GM10266 (cell line): Measurements from ENCODE around the gene VAV3.

Source experiments
- DNase-seq: peaks from one replicate; pipeline ENCODE4 v3.0.0; 2012; ENCODE audit errors: extremely low spot score
- CTCF ChIP-seq: IDR thresholded peaks from 2 replicates; pipeline ENCODE4 v1.5.1; 2012; ENCODE audit warnings: mild to moderate bottlenecking, low read depth; ENCODE audit not compliant: control insufficient read depth, insufficient read depth; ENCODE audit errors: missing control alignments

VAV3 gene

GRCh38 chr1:107974090-107974489 lies 9.1 kb upstream of the VAV3 start:
- TF ChIP-seq CTCF, result no peak
- no peak for DNase-seq

- no peak for DNase-seq
- TF ChIP-seq CTCF, result no peak
Observed at GRCh38 chr1:107972391-107973180, 7.6 kb upstream of the VAV3 start.

- no peak for DNase-seq
- TF ChIP-seq CTCF, result no peak
Observed at GRCh38 chr1:107966550-107966949, 1.6 kb upstream of the VAV3 start.

GRCh38 chr1:107964336-107965109 lies 457 bp downstream of the VAV3 start:
- peak; percentile 31 for DNase-seq
- TF ChIP-seq CTCF, result no peak

GRCh38 chr1:107963601-107964335 lies 1.2 kb downstream of the VAV3 start:
- no peak for TF ChIP-seq CTCF
- DNase-seq, result peak; percentile 71

- TF ChIP-seq CTCF, result no peak
Observed at GRCh38 chr1:107963008-107963407, 2.0 kb downstream of the VAV3 start.

More at GRCh38 chr1:107963008-107963407, 2.0 kb downstream of the VAV3 start:
- DNase-seq, result no peak
